Measurements from ENCODE around the gene CFAP45. TPM values are rescaled to one million over a fixed set of nuclear protein-coding genes. Genes with fewer than 3 reads are reported as not detected.

Gene CFAP45
- total RNA-seq, 1 experiment from 2014 or later, result 0.48 TPM

GRCh38 chr1:159866066-159866465 is 33.9 kb downstream of the CFAP45 start (continued):
- TF ChIP-seq ERG (CRISPR knock-in tag; IDR thresholded peaks at IDR 0.05) (no peak), OVOL2 (CRISPR knock-in tag; IDR thresholded peaks at IDR 0.05; ENCODE audit: borderline replicate concordance) (no peak), ESRRA (CRISPR knock-in tag; IDR thresholded peaks at IDR 0.05; ENCODE audit: borderline replicate concordance) (no peak), CBFB (CRISPR knock-in tag; IDR thresholded peaks at IDR 0.05; ENCODE audit: low read depth) (no peak), ZMAT4 (CRISPR knock-in tag; IDR thresholded peaks at IDR 0.05) (no peak), ZSCAN18 (CRISPR knock-in tag; IDR thresholded peaks at IDR 0.05) (no peak), SP1 (CRISPR knock-in tag; conservative IDR thresholded peaks at IDR 0.05) (no peak)

- TF ChIP-seq RORB (CRISPR knock-in tag; IDR thresholded peaks at IDR 0.05) (no peak), ETV6 (CRISPR knock-in tag; IDR thresholded peaks at IDR 0.05) (no peak), ATF3 (CRISPR knock-in tag; conservative IDR thresholded peaks at IDR 0.05) (no peak), FOXK1 (CRISPR knock-in tag; IDR thresholded peaks at IDR 0.05) (no peak), CREB1 (CRISPR knock-in tag; IDR thresholded peaks at IDR 0.05) (no peak), E2F5 (CRISPR knock-in tag; IDR thresholded peaks at IDR 0.05) (no peak), ATF6 (CRISPR knock-in tag; IDR thresholded peaks at IDR 0.05) (no peak), ELF4 (CRISPR knock-in tag; IDR thresholded peaks at IDR 0.05; ENCODE audit: low read depth) (no peak), MXD4 (CRISPR knock-in tag; IDR thresholded peaks at IDR 0.05; ENCODE audit: borderline replicate concordance) (no peak), MYBL2 (CRISPR knock-in tag; IDR thresholded peaks at IDR 0.05) (no peak), CTCF (IDR thresholded peaks at IDR 0.05) (no peak), ZNF512 (CRISPR knock-in tag; IDR thresholded peaks at IDR 0.05; ENCODE audit: borderline replicate concordance) (no peak), IRF2 (CRISPR knock-in tag; IDR thresholded peaks at IDR 0.05; ENCODE audit: borderline replicate concordance, low read depth) (no peak), AFF4 (CRISPR knock-in tag; IDR thresholded peaks at IDR 0.05; ENCODE audit: borderline replicate concordance) (no peak), NFATC4 (CRISPR knock-in tag; IDR thresholded peaks at IDR 0.05) (no peak), ZNF138 (CRISPR knock-in tag; conservative IDR thresholded peaks at IDR 0.05) (no peak), ESRRA (CRISPR knock-in tag; IDR thresholded peaks at IDR 0.05; ENCODE audit: borderline replicate concordance) (no peak)
- H3K4me1 Mint-ChIP-seq, result peaks cover 6% of the 10 kb centered on the region
- no peak overlapping the region for H3K27ac Mint-ChIP-seq
- H3K36me3 Mint-ChIP-seq, result no peaks in the 10 kb centered on the region
- peaks cover 5% of the 10 kb centered on the region; the same call in 1 of the 2 replicates for H3K27me3 Mint-ChIP-seq (ENCODE audit: low read depth)
- H3K4me3 Mint-ChIP-seq, result no peak overlapping the region
- CTCF ChIA-PET, result no interaction called here
- ATAC-seq (no peak), DNase-seq (ENCODE audit: low spot score) (no peak)
- POLR2A ChIA-PET, result no interaction called here
- H3K9me3 Mint-ChIP-seq, result no peaks in the 10 kb centered on the region
Observed at GRCh38 chr1:159864262-159864661, 35.7 kb downstream of the CFAP45 start.
